Endometrial microvascular endothelial cells (primary cell): ENCODE data around the gene SCYL2. TPM values are rescaled to one million over a fixed set of nuclear protein-coding genes. Genes with fewer than 3 reads are reported as not detected.
"Not testable (repeated sequence)": the region's sequence is repeated elsewhere in the genome, so short reads cannot be mapped to it uniquely, and the experiment has no call there.

Experiments used
- in situ Hi-C: cut with HindIII; loops from 2 replicates; pipeline ENCODE4 v1.10.0; 2017; ENCODE audit warnings: low sequenced_read_pairs, low pct_unique_long_range_greater_than_20kb; ENCODE audit errors: inconsistent ontology term
- total RNA-seq: library from RNA; depleted of rRNA; stranded (reverse); fragments of >200 nt; gene quantifications from one replicate; pipeline ENCODE4 v1.2.3, GENCODE V29; 2015; ENCODE audit errors: inconsistent ontology term

SCYL2 gene
- total RNA-seq, 1 donor from 2014 or later, result 48.1 TPM

DNA sequence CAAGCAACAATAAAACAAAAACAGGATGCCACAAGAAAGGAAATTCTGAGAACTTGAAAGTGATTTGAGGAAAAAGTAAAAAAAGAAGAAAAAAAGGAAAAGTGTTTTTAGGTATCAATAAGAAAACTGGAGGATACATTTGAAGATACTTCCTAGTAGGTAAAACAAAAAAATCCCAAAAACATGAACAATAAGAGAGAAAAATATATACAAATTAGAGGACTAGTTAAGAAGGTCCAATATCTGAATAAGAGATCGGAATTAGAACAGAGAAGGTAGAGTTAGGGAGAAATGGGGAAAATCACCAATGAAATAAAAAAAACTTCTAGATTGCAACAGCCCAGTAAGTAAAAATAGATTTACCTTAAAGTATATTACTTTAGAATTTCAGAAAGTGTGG is 8.8 kb upstream of the SCYL2 start:
- in situ Hi-C loops, result no loop called here

GRCh38 chr12:100263131-100263530 is 3.8 kb upstream of the SCYL2 start:
- in situ Hi-C loops, result no loop called here

- in situ Hi-C loops, result not testable (repeated sequence)
Measured at GRCh38 chr12:100265107-100265506, 1.9 kb upstream of the SCYL2 start.

DNA sequence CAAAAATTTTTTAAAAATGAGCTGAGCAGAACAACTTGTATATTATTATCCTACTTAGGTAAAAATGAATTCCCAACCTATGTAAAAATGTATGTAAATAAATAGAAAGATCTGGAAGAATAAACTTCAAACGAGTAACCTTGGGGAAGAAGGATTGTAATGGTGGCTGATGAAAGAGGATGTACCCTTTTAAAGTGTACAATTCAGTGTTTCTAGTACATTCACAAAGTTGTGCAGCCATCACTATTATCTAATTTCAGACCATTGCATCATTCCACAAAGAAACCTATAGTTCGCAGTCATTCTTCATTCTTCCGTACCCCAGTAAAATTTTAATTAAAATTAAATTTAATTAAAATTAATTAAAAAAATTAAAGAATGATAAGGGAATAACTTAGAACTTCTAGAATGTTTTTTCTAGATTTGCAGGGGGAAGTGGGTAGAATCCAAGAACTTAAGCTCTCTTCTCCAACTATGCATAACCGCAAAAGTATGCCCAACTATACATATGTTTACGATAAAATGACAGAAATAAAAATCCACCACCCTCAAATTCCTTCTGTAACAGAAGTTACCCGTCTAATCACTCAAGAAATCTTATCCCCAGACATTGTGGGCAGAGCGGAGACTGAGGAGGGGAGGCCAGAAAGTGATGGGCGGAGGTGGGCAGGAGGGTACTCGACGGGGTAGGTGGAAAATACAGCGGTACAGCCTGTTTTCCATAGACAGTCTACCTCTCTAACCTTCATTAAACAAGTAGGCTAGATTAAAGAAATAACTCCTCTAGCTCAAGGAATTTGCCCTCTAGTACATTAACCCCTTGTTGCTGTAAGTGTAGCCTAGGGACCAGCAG is 1.0 kb upstream of the SCYL2 start:
- in situ Hi-C loops, result no loop called here

DNA sequence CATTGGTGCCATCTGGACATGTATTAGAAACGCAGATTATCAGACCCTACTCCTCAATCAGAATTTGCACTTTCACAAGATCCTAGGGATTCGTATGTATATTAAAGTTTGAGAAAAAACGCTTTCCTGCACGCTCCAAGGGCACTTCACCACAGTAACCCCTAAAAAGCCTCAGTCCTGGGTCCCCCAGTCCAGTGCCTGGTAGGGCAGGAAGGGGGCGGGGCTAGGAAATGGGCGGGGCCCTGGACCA is 467 bp upstream of the SCYL2 start:
- in situ Hi-C loops, result no loop called here

GRCh38 chr12:100267603-100268281 is 765 bp downstream of the SCYL2 start:
- in situ Hi-C loops, result no loop called here

DNA sequence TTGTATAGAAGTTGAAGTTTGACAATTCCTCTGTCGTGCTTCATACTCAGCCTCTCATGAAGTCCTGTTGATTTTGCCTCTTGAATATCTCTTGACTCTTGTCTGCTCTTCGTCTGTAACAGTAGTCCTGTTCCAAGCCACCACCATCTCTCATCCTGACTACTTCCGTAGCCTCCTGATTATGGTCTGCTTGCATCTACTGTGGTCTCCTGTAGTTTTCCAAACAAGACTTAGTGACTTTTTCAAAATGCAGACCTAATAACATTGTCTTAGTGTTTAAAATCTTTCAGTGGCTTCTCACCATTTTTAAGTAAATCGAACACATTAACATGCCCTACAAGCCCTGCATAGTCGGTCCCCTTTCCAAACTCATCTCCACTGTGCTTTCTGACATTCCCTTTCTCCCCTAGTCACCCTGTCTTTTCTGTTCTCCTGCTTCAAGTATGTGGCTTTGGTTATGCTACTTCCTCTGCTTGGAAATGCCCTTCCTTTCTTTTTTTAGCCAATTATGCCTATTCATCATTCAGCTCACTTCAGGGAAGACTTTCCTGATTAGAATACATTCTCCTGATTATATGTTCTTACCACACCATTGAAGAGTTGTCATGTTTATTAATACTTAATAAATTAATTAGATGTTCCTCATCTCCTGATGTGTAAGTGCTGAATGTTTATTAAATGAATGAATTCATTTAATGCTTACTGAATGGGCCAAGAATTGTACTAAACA is 2.0 kb downstream of the SCYL2 start:
- in situ Hi-C loops, result no loop called here

DNA sequence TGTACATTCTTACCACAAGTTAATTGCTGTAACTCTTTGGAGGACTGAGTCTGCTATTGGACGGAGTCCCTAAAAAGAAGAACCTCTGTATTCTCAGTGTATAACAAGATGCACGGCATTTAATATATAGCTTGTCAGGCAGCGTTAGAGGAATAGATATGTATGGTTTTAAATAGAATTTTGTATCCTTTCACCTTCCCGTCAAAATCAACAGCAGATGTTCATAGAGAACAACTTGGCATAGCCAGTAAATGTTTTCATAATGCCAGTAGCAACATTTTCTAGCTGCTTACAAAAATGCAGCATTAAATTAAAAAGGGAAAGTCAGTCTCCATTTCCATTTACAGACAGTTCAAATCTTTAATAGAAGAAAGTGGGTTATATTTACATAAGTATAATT is 6.8 kb downstream of the SCYL2 start:
- in situ Hi-C loops, result no loop called here

DNA sequence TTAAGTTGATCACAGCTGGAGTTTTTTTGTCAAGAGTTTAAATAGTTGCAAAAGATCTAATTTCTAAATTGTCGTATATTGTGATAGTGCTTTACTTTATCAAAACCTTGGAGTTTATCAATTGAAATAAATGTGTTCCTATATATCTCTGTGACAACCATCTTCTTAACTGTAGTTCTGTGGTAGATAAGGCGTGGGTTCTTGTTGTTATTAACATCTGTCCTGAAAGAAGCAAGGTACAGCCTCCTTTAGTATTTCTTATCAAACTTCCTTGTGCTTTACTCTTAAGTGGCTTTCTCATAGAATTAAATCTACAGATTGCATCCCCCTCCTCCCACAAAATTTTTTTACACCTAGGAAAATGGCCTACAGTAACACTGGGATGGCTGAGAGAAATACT is 7.3 kb downstream of the SCYL2 start:
- in situ Hi-C loops, result no loop called here

DNA sequence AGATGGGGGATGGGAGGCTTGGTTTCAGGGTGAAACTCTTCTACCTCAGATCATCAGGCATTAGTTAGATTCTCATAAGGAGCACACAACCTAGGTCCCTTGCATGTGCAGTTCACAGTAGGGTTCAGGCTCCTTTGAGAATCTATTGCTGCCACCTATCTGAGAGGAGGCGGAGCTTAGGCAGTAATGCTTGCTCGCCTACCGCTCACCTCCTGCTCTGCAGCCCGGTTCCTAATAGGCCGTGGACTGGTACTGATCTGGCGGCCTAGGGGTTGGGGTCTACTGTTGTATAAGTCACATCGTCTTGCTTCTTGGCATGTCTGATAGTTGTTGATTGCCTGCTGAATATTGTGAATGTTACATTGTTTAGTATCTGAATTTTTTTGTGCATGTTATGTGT is 12.2 kb downstream of the SCYL2 start:
- in situ Hi-C loops, result no loop called here

DNA sequence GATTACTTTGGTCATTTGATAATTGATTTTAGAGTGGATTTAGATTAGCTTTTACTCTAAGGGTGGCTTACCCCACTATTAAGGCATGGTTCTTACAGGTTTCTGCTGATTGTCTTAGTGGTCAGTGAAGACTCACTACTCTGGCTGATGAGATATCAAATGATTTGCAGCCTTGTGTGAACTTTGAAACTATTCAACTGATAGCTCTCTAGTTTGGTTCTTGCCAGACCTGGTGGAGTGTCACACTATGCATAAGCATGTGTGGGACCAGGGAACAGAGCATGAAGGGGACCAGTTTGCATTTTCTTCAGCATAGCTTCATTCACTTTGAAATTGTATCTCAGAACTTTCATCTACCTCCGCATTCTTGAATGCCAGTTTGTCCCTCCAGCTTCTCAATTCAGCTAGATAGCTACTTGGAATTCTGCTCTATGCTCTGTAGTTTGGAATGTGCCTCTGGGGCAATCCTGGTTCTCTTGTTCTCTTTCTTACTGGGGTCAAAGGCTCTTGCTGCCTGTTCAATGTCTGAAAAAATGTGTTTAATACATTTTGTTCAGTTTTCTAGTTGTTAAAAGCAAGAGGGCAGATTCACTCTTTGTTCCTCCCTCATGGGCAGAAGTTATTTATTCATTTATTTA is 12.7 kb downstream of the SCYL2 start:
- in situ Hi-C loops, result no loop called here

DNA sequence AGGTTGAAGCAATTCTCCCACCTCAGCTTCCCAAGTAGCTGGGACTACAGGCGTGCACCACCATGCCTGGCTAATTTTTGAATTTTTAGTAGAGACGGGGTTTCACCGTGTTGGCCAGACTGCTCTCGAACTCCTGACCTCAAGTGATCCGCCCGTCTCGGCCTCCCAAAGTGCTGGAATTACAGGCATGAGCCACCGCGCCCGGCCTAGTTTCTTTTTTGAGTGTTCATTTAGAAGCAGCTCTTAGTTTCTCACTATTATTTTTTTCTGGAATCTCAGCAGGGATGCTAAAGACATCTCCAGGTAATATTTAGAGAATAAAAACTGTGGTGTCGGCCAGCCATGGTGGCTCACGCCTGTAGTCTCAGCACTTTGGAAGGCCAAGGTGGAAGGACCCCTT is 17.6 kb downstream of the SCYL2 start:
- in situ Hi-C loops, result not testable (repeated sequence)

DNA sequence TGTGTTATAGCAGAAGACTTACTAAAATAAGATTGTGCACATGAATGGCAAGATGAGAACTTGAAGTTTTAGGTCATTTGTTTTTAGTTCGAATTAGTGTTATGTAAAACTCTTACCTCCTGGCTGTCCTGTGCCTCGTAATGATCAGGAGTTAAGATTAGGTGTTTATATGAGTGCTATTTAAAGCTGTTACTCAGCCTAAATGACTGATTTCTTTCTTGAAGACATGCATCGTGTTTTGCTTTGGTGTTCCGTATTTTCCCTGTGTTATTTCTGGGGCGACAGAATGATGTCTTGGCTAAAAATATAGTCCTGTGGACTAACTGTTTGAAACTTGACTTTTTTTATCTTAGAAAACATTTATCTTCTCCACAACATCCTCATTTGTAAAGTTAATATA is 22.1 kb downstream of the SCYL2 start:
- in situ Hi-C loops, result no loop called here

DNA sequence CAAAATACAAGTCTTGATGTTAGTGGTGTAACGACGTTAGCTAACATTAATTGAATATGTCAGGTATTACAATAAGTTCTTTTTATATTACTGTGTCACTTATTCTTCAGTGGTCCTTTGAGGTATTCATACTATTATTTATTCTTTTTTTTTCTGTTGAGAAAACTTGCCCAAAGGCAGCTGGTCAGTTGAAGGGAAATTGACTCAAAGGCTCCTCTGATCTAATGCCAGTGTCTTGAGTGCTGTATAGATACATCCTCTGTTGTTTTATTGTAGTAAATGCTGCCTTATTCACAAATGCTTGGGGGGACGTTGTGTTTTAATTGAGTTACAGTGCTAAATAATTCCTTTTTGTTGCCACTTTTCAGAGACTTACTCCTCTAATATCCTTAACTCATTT is 23.0 kb downstream of the SCYL2 start:
- in situ Hi-C loops, result no loop called here

DNA sequence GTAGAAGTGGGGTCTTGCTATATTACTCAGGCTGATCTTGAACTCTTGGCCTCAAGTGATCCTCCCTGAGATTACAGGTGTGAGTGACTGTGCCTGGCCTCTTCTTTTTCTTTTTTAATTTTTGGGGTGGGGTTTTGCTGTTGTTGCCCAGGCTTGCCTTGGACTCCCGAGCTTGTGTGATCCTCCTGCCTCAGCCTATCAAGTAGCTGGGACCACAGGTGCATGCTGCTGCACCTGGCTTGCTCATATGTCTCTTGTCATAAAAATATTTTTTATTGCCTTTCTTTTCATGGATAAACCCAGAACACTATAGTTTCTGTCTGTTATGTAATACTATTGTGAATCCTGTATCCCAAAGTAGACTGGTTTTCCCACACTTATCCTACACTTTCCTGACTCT is 26.0 kb downstream of the SCYL2 start:
- in situ Hi-C loops, result no loop called here

- in situ Hi-C loops, result not testable (repeated sequence)
Measured at GRCh38 chr12:100294366-100294765, 27.4 kb downstream of the SCYL2 start.

DNA sequence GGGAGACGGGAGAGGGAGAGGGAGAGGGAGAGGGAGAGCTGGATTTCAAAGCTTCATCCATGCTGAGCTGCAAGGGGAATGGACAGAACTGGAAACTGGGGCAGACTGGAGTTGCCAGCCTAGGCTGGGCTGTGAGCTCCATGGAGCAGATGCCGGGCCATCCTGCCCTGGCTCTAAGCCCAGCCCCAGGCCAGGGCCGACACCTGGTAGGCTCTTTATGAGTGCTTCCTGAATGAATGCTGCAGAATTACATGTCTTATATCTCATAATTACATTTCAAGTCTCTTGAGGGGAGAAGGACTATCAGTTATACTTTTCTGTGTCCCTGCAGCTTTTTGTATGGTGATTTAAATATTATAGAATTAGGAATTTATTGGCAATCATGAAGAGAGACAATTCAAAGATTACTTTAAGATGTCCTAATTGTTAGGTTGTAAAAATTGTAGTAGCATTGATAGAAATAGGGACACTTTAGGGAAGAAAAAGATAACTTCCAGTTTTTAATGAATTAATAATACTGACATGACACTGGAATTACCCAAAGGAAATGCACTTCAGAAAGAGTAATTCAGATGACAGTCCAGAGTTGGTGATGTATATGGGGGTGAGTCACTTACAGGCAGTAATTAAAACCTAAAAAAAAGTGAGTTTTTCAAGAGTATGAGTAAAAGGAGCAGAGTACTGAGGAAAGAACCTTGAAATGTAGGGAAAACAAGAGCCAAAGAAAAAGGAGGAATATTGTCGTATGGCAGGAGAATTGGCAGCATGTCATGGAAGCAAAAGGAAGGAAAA is 29.0 kb downstream of the SCYL2 start:
- in situ Hi-C loops, result no loop called here

- in situ Hi-C loops, result no loop called here
Measured at GRCh38 chr12:100302081-100302480, 35.1 kb downstream of the SCYL2 start.

DNA sequence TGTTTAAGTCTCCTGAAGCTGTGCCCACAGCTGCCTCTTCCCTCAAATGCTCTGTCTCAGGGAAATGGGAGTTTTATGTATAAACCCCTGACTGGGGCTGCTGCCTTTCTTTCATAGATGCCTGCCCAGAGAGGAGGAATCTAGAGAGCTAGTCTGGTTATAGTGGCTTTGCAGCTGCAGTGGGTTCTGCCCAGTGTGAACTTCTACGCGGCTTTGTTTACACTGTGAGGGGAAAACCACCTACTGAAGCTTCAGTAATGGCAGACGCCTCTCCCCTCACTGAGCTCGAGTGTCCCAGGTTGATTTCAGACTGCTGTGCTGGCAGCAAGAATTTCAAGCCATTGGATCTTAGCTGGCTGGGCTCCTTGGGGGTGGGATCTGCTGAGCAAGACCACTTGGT is 36.9 kb downstream of the SCYL2 start:
- in situ Hi-C loops, result no loop called here
